K562 (cell line): ENCODE data around the gene PIEZO2. TPM values are rescaled to one million over a fixed set of nuclear protein-coding genes. Genes with fewer than 3 reads are reported as not detected.

Source experiments
- ATAC-seq: fragments of 200-7000 bp; cut with Tn5 transposase; 3 replicates; pipeline ENCODE4 v1.9.1; 2020; ENCODE audit warnings: moderate library complexity
- BruUV-seq: library from RNA; stranded (reverse); fragments of 400-500 nt; replicated peaks from 2 replicates; lab custom pipeline; 2021; lab: Mats Ljungman, UMichigan
- CTCF ChIA-PET: fragments of 300-600 bp; formaldehyde crosslinking; extraction: SDS; loops from one replicate; lab custom pipeline; 2021; ENCODE audit warnings: low intra/inter-chr PET ratio; lab: Yijun Ruan, JAX
- POLR2A ChIA-PET: fragments of 300-600, 350-650 bp; sonication (Branson Sonifier 250); formaldehyde crosslinking; extraction: SDS; loops from one replicate; lab custom pipeline; 2021; ENCODE audit warnings: antibody characterized with exemption, inconsistent platforms; lab: Yijun Ruan, JAX
- DNase-seq, 4 experiments: peaks; one replicate each; pipeline versions ENCODE4 v3.0.0 to v3.0.0-alpha.2; 2011 to 2018; ENCODE audit warnings: low spot score in 3 of 4, mixed read lengths in 3 of 4; ENCODE audit errors: extremely low read depth in 1 of 4
- FAIRE-seq: peaks from 2 replicates; lab custom pipeline; 2011; peaks lifted over from hg19 to GRCh38; lab: Jason Lieb, UNC
- H2AFZ ChIP-seq: 2 replicates; pipeline ENCODE4 v1.6.0; 2011; ENCODE audit warnings: low read depth, low read length, control low read depth, inconsistent platforms
- H3K27ac ChIP-seq: fragments of 200-600 bp; 3 replicates; pipeline ENCODE4 v1.8.0; 2011; ENCODE audit warnings: low read depth, mild to moderate bottlenecking, control low read depth, inconsistent platforms, low read length, moderate library complexity, mixed read lengths; ENCODE audit errors: extremely low read depth
- H3K27me3 ChIP-seq, 2 experiments: fragments of 300-600 bp in 1 of 2; 2 replicates in 1 of 2; 3 replicates in 1 of 2; pipeline versions ENCODE4 v1.6.0 to v1.8.0; 2011; ENCODE audit warnings: inconsistent platforms in 2 of 2, low read length in 2 of 2, mild to moderate bottlenecking in 1 of 2, mixed read lengths in 1 of 2, moderate library complexity in 1 of 2; ENCODE audit not compliant: control insufficient read depth in 2 of 2, insufficient read depth in 2 of 2
- H3K36me3 ChIP-seq: fragments of 300-600 bp; 3 replicates; pipeline ENCODE4 v1.8.0; 2011; ENCODE audit warnings: mild to moderate bottlenecking, low read length, inconsistent platforms; ENCODE audit not compliant: control insufficient read depth, insufficient read depth
- H3K4me1 ChIP-seq, 2 experiments: fragments of 200-600 bp in 1 of 2; replicated peaks in 1 of 2; 2 replicates in 1 of 2; 3 replicates in 1 of 2; pipeline versions ENCODE4 v1.5.1 to v1.8.0; 2011; ENCODE audit warnings: inconsistent platforms in 2 of 2, low read length in 2 of 2, mild to moderate bottlenecking in 1 of 2, mixed read lengths in 1 of 2, moderate library complexity in 1 of 2; ENCODE audit not compliant: control insufficient read depth in 2 of 2, insufficient read depth in 2 of 2
- H3K4me2 ChIP-seq: 2 replicates; pipeline ENCODE4 v1.6.1; 2011; ENCODE audit warnings: low read length, control low read depth, inconsistent platforms, mixed read lengths; ENCODE audit not compliant: insufficient read depth
- H3K4me3 ChIP-seq: fragments of 200-600 bp; sonication (generic), shearing (Covaris generic); 2 replicates; pipeline ENCODE4 v1.5.1; 2016; ENCODE audit warnings: control low read depth, inconsistent platforms
- H3K79me2 ChIP-seq: fragments of 200-600 bp; 3 replicates; pipeline ENCODE4 v1.8.0; 2011; ENCODE audit warnings: low read length, inconsistent platforms; ENCODE audit not compliant: control insufficient read depth, insufficient read depth
- H3K9ac ChIP-seq, 2 experiments: 2 replicates each; pipeline versions ENCODE4 v1.6.0 to v1.6.1; 2011; ENCODE audit warnings: low read depth in 2 of 2, low read length in 2 of 2, control low read depth in 1 of 2, inconsistent platforms in 1 of 2, mild to moderate bottlenecking in 1 of 2, mixed read lengths in 1 of 2; ENCODE audit not compliant: insufficient read depth in 1 of 2
- H3K9me1 ChIP-seq: one replicate; pipeline ENCODE4 v1.6.0; 2011; ENCODE audit warnings: inconsistent platforms, mild to moderate bottlenecking, low read length, moderate library complexity; ENCODE audit not compliant: control insufficient read depth, insufficient read depth
- H3K9me3 ChIP-seq: replicated peaks from 2 replicates; pipeline ENCODE4 v1.5.1; 2011; ENCODE audit warnings: low read depth, low read length, inconsistent platforms; ENCODE audit not compliant: control insufficient read depth, insufficient read depth
- H4K20me1 ChIP-seq: replicated peaks from 2 replicates; pipeline ENCODE4 v1.6.1; 2011; ENCODE audit warnings: low read length, inconsistent platforms, mixed read lengths; ENCODE audit not compliant: control insufficient read depth, insufficient read depth
- AFF1 ChIP-seq, 2 experiments: fragments of 450-650 bp; IDR thresholded peaks; 2 replicates each; pipeline ENCODE4 v1.6.1; 2018; ENCODE audit warnings: mild to moderate bottlenecking in 2 of 2, low read depth in 1 of 2; ENCODE audit not compliant: partially characterized antibody in 2 of 2
- DACH1 ChIP-seq: fragments of 450-650 bp; IDR thresholded peaks from 2 replicates; pipeline ENCODE4 v1.6.1; 2018; ENCODE audit not compliant: partially characterized antibody
- EHMT2 ChIP-seq: fragments of 450-650 bp; IDR thresholded peaks from 2 replicates; pipeline ENCODE4 v1.6.1; 2018; ENCODE audit warnings: antibody characterized with exemption
- ETS2 ChIP-seq: IDR thresholded peaks from 2 replicates; pipeline ENCODE4 v1.6.1; 2016; ENCODE audit warnings: borderline replicate concordance, missing genetic modification characterization, mild to moderate bottlenecking, moderate library complexity, missing compliant biosample characterization; ENCODE audit not compliant: poor library complexity, severe bottlenecking
- MIER1 ChIP-seq: fragments of 450-650 bp; IDR thresholded peaks from 2 replicates; pipeline ENCODE4 v1.6.1; 2016; ENCODE audit warnings: antibody characterized with exemption, mild to moderate bottlenecking, low read depth
- NFE2L1 ChIP-seq: fragments of 450-650 bp; IDR thresholded peaks from 2 replicates; pipeline ENCODE4 v1.6.1; 2016; ENCODE audit warnings: missing genetic modification characterization, low read depth, mild to moderate bottlenecking, missing compliant biosample characterization, moderate library complexity, borderline replicate concordance
- PHB2 ChIP-seq: fragments of 450-650 bp; IDR thresholded peaks from 2 replicates; pipeline ENCODE4 v1.6.1; 2017; ENCODE audit warnings: low read depth
- POLR2B ChIP-seq: fragments of 450-650 bp; IDR thresholded peaks from 2 replicates; pipeline ENCODE4 v1.6.1; 2018; ENCODE audit warnings: low read depth; ENCODE audit not compliant: partially characterized antibody
- RERE ChIP-seq: sonication (generic); formaldehyde crosslinking; IDR thresholded peaks from 2 replicates; pipeline ENCODE4 v1.8.0; 2023; ENCODE audit warnings: missing genetic modification reagents, mild to moderate bottlenecking, borderline replicate concordance
- ZC3H11A ChIP-seq: IDR thresholded peaks from 2 replicates; pipeline ENCODE4 v1.6.1; 2012; ENCODE audit warnings: low read depth, low read length, improper control_type of control experiment
- ZNF57 ChIP-seq: fragments of 450-650 bp; formaldehyde crosslinking; IDR thresholded peaks from 2 replicates; pipeline ENCODE4 v1.4.0; 2020; ENCODE audit warnings: mild to moderate bottlenecking, moderate library complexity
- WGBS: fragments of 100-300 bp; shearing (Covaris generic); methylation state at CpG from one replicate; pipeline ENCODE4 v1.1.6; 2016; ENCODE audit warnings: low coverage, mixed read lengths; ENCODE audit not compliant: insufficient coverage; ENCODE audit errors: missing lambda C conversion rate; 5-methylcytosine and 5-hydroxymethylcytosine counted together
- in situ Hi-C: fragments of 300-500 bp; cut with MboI; formaldehyde crosslinking; loops from 4 replicates; pipeline ENCODE4 v1.15.0; 2018; ENCODE audit warnings: inconsistent platforms, mixed read lengths
- intact Hi-C: fragments of 100-400 bp; cut with micrococcal nuclease; formaldehyde crosslinking; loops from 2 replicates; pipeline ENCODE4 v1.14.2; 2022
- polyA plus RNA-seq, 8 experiments: library from polyadenylated mRNA; depleted of rRNA in 4 of 8; stranded (reverse) in 5 of 8; unstranded in 3 of 8; fragments of >200 nt; fragmentation: Nextera tagmentation in 2 of 8; fragmentation: Illumina TruSeq in 1 of 8; extraction: Ambion mirVana in 2 of 8; extraction: Trizol in 1 of 8; gene quantifications; 2 replicates each; pipeline versions ENCODE4 v1.2.1 to v1.2.3, GENCODE V29; 2011 to 2014; ENCODE audit warnings: inconsistent platforms in 1 of 8, missing spikeins in 1 of 8
- total RNA-seq, 7 experiments: library from RNA; depleted of rRNA in 6 of 7; stranded (reverse); fragments of >200 nt in 6 of 7; fragmentation: Illumina TruSeq in 2 of 7; extraction: Trizol in 2 of 7; gene quantifications; 2 replicates each; pipeline versions ENCODE4 v1.2.1 to v1.2.3, GENCODE V29; 2011 to 2021; ENCODE audit warnings: low replicate concordance in 1 of 7

PIEZO2 gene
- total and polyA plus RNA-seq, 9 of the 15 experiments (the other 6 are each of a cell fraction or from before 2014, with no cell fraction given), result 0.54 to 4.1 (median 2.0) TPM

GRCh38 chr18:10736984-10737383 lies 412.4 kb downstream of the PIEZO2 start:
- no peak overlapping the region for H3K4me3 ChIP-seq
- H3K9ac ChIP-seq, result no peak overlapping the region
- no peaks in the 10 kb centered on the region for H3K4me1 ChIP-seq
- no peaks in the 10 kb centered on the region for H3K79me2 ChIP-seq
- H4K20me1 ChIP-seq, result no peaks in the 10 kb centered on the region
- peak; percentile 86 for ATAC-seq
- no TSS peak for BruUV-seq
- H3K4me2 ChIP-seq, result no peak overlapping the region
- no peak overlapping the region for H3K27ac ChIP-seq
- CTCF ChIA-PET, result no interaction called here
- intact Hi-C loops, result no loop called here
- peaks cover 0 to 10% of the 10 kb centered on the region in 2 experiments; a peak in 3 of 5 replicates for H3K27me3 ChIP-seq
- H3K9me3 ChIP-seq, result no peaks in the 10 kb centered on the region
- 0% methylated on average over 3 of the region's 3 CpGs for WGBS
- no peaks in the 10 kb centered on the region for H3K36me3 ChIP-seq
- H2AFZ ChIP-seq, result no peak overlapping the region
- peak in 2 of 4 experiments; percentile 21 to 30 for DNase-seq
- peak; percentile 63 for FAIRE-seq
- H3K9me1 ChIP-seq, result no peaks in the 10 kb centered on the region
- in situ Hi-C loops, result no loop called here
- POLR2A ChIA-PET, result no interaction called here
- TF ChIP-seq PHB2 (no peak), NFE2L1 (no peak), RERE (CRISPR knock-in tag) (no peak), MIER1 (peak; percentile 90), AFF1 (IDR thresholded peaks at IDR 0.05; ENCODE audit: low read depth in 1 of 2, partially characterized antibody in 2 of 2) (peak in 1 of 2 experiments; percentile 35), ZC3H11A (no peak), ETS2 (tag) (no peak), DACH1 (no peak), POLR2B (no peak), ZNF57 (CRISPR knock-in tag) (no peak), EHMT2 (peak; percentile 96)
